Measurements from ENCODE around the gene CA10.

The CA10 gene

DNA sequence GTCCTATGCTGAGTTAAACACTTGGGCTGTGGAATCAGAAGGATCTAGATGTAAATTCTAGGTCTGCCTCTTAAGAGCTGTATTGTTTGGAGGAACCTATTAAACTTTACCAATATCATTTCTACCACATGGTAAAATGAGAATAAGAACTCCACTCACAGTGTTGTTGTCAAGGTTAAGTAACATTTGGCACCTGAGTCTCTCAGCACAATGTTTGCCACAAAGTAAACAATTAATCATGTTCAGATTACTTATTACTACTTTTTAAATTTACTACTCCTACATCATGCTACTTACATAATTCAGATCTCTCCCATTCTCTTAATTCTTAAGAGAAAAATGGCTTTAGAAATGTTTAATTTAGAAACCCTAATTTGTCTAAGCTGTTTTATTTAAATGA, 305.9 kb downstream of the CA10 start:
- no peaks in the 10 kb centered on the region for H3K27me3 ChIP-seq (ENCODE audit: low read depth, low read length)
- no peaks in the 10 kb centered on the region for H3K9me3 ChIP-seq (ENCODE audit: control insufficient read depth in 1 of 2, low read length in 2 of 2)
- H3K36me3 ChIP-seq (ENCODE audit: control insufficient read depth in 1 of 2, insufficient read depth in 2 of 2, low read length in 2 of 2): no peaks in the 10 kb centered on the region
- no peaks in the 10 kb centered on the region for H3K4me1 ChIP-seq (ENCODE audit: control insufficient read depth in 1 of 2, insufficient read depth in 2 of 2, low read length in 2 of 2)
- no peak overlapping the region for H3K4me3 ChIP-seq (ENCODE audit: low read depth in 1 of 2, low read length in 2 of 2)
- no peak overlapping the region for H3K27ac ChIP-seq (ENCODE audit: low read length)

DNA sequence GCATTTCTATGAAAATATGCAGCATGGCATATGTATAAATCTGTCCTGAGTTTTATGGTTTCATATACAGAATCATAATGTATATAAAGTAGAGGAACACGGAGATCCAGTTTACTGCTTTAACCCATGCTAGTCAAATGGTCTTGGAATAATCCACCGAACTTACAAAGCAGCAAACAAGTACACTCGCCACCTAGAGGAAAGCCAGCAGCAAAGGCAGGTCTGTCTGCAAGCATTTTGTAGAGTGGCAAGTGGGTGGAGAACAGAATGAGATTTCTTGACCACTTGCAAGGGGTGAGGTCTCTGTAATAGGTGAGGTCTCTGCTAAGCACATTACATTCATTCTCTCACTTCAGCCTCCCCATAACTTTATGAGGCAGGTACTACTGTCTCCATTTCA, 308.3 kb downstream of the CA10 start:
- H3K9me3 ChIP-seq (ENCODE audit: control insufficient read depth in 1 of 2, low read length in 2 of 2): no peaks in the 10 kb centered on the region
- H3K4me3 ChIP-seq (ENCODE audit: low read depth in 1 of 2, low read length in 2 of 2): no peak overlapping the region
- no peaks in the 10 kb centered on the region for H3K27me3 ChIP-seq (ENCODE audit: low read depth, low read length)
- no peak overlapping the region for H3K27ac ChIP-seq (ENCODE audit: low read length)
- no peaks in the 10 kb centered on the region for H3K36me3 ChIP-seq (ENCODE audit: control insufficient read depth in 1 of 2, insufficient read depth in 2 of 2, low read length in 2 of 2)
- no peaks in the 10 kb centered on the region for H3K4me1 ChIP-seq (ENCODE audit: control insufficient read depth in 1 of 2, insufficient read depth in 2 of 2, low read length in 2 of 2)

DNA sequence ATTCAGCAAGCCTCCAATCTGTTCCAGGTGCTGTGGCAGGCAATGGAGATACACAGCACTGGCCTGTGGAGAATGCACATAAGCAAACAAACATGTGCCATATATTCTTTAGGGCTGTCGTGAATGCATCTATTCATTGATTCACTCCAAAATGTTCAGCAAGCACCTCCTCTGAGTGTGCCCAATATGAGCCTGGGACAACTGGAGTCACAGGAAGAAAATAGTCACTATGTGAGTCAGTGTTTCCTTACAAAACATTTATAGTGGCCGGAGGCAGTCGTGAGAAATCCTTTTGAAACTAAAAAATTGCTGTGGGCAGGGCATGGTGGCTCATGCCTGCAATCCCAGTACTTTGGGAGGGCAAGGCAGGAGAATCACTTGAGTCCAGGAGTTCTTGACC, 310.1 kb downstream of the CA10 start:
- Histone ChIP-seq H3K4me1 (ENCODE audit: control insufficient read depth in 1 of 2, insufficient read depth in 2 of 2, low read length in 2 of 2) (no peaks in the 10 kb centered on the region), H3K4me3 (ENCODE audit: low read depth in 1 of 2, low read length in 2 of 2) (no peak overlapping the region), H3K36me3 (ENCODE audit: control insufficient read depth in 1 of 2, insufficient read depth in 2 of 2, low read length in 2 of 2) (no peaks in the 10 kb centered on the region), H3K27me3 (ENCODE audit: low read depth, low read length) (no peaks in the 10 kb centered on the region), H3K9me3 (ENCODE audit: control insufficient read depth in 1 of 2, low read length in 2 of 2) (no peaks in the 10 kb centered on the region), H3K27ac (ENCODE audit: low read length) (no peak overlapping the region)

DNA sequence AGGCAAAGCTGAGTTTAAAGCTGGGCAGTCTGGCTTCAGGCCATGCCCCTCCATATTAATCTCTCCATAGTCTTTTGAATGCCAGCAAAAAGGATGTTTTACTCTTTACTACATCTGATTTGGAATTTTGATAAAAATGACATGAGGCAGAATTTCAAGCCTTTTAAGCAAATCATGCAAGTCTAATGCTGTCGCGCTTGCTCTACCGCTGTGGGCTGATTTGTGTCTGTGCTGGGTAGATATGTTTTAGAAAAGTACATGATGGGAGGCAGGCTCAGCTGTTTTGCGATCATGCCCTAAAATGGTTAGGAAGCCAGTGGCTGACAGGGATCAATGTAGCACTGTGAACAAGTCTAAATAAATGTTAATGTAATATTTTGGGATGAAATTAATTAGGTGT, 311.9 kb downstream of the CA10 start:
- H3K27ac ChIP-seq (ENCODE audit: low read length): no peak overlapping the region
- H3K36me3 ChIP-seq (ENCODE audit: control insufficient read depth in 1 of 2, insufficient read depth in 2 of 2, low read length in 2 of 2): no peaks in the 10 kb centered on the region
- no peaks in the 10 kb centered on the region for H3K27me3 ChIP-seq (ENCODE audit: low read depth, low read length)
- no peaks in the 10 kb centered on the region for H3K4me1 ChIP-seq (ENCODE audit: control insufficient read depth in 1 of 2, insufficient read depth in 2 of 2, low read length in 2 of 2)
- H3K4me3 ChIP-seq (ENCODE audit: low read depth in 1 of 2, low read length in 2 of 2): no peak overlapping the region
- H3K9me3 ChIP-seq (ENCODE audit: control insufficient read depth in 1 of 2, low read length in 2 of 2): no peaks in the 10 kb centered on the region

DNA sequence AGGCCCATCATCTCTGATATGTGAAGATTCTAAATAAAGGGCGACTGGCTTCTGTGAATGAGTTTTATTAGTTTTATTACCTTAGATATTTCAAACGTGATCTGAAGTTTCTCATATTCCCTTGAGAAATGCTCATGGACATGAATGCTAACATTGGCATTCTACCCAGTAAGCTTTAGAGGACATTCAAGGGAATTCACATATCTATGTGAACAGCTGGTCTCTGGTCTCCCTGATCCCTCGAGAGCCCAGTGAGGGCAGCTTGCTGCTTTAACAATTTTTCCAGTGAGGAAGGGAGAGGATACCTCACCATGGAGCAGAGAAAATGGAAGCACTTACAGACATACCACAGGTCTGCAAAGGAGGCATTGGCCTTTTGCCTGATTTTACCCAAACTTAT, 312.7 kb downstream of the CA10 start:
- H3K36me3 ChIP-seq (ENCODE audit: control insufficient read depth in 1 of 2, insufficient read depth in 2 of 2, low read length in 2 of 2): no peaks in the 10 kb centered on the region
- no peaks in the 10 kb centered on the region for H3K4me1 ChIP-seq (ENCODE audit: control insufficient read depth in 1 of 2, insufficient read depth in 2 of 2, low read length in 2 of 2)
- H3K27me3 ChIP-seq (ENCODE audit: low read depth, low read length): no peaks in the 10 kb centered on the region
- no peaks in the 10 kb centered on the region for H3K9me3 ChIP-seq (ENCODE audit: control insufficient read depth in 1 of 2, low read length in 2 of 2)
- no peak overlapping the region for H3K27ac ChIP-seq (ENCODE audit: low read length)
- H3K4me3 ChIP-seq (ENCODE audit: low read depth in 1 of 2, low read length in 2 of 2): no peak overlapping the region

DNA sequence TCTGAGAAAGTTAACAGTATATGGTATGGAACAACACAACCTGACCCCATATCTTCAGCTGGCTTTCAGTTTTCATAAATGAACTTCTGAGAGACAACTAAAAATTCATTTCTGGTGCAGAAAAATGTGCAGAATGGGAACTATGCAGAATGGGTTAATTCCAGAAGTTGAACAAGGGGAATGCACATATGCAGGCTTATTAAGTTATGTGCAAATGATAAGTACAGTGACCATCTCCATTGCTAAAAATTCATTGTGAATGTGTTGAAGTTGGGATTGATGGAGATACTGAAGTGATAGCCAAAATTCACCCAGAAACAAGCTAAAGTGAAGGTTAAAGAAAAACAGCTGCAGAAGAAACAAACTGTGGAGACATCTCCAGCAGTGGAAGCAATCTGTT, 315.8 kb downstream of the CA10 start:
- H3K27me3 ChIP-seq (ENCODE audit: low read depth, low read length): no peaks in the 10 kb centered on the region
- H3K4me1 ChIP-seq (ENCODE audit: control insufficient read depth in 1 of 2, insufficient read depth in 2 of 2, low read length in 2 of 2): no peaks in the 10 kb centered on the region
- no peaks in the 10 kb centered on the region for H3K36me3 ChIP-seq (ENCODE audit: control insufficient read depth in 1 of 2, insufficient read depth in 2 of 2, low read length in 2 of 2)
- H3K4me3 ChIP-seq (ENCODE audit: low read depth in 1 of 2, low read length in 2 of 2): no peak overlapping the region
- no peaks in the 10 kb centered on the region for H3K9me3 ChIP-seq (ENCODE audit: control insufficient read depth in 1 of 2, low read length in 2 of 2)
- no peak overlapping the region for H3K27ac ChIP-seq (ENCODE audit: low read length)

DNA sequence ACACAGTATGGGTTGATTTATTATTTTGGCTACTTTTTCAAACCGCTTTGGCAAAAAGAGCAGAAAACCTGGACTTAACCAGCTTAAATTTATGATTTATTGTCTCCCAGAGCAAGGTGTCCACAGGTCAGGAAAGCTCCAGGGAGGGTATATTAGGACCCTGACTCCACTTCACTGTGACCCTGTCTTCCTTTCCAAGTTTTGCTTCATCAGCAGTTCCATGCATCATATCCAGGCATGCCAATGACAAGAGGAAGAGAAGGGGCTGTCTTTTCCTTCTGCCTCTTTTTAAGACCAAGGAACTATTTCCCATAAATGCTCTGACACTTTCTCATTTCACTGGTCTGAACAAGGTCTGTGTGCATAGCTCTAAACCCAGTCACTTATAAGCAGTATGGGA, 316.8 kb downstream of the CA10 start:
- Histone ChIP-seq H3K36me3 (ENCODE audit: control insufficient read depth in 1 of 2, insufficient read depth in 2 of 2, low read length in 2 of 2) (no peaks in the 10 kb centered on the region), H3K9me3 (ENCODE audit: control insufficient read depth in 1 of 2, low read length in 2 of 2) (no peaks in the 10 kb centered on the region), H3K4me1 (ENCODE audit: control insufficient read depth in 1 of 2, insufficient read depth in 2 of 2, low read length in 2 of 2) (no peaks in the 10 kb centered on the region), H3K27ac (ENCODE audit: low read length) (no peak overlapping the region), H3K27me3 (ENCODE audit: low read depth, low read length) (no peaks in the 10 kb centered on the region), H3K4me3 (ENCODE audit: low read depth in 1 of 2, low read length in 2 of 2) (no peak overlapping the region)

DNA sequence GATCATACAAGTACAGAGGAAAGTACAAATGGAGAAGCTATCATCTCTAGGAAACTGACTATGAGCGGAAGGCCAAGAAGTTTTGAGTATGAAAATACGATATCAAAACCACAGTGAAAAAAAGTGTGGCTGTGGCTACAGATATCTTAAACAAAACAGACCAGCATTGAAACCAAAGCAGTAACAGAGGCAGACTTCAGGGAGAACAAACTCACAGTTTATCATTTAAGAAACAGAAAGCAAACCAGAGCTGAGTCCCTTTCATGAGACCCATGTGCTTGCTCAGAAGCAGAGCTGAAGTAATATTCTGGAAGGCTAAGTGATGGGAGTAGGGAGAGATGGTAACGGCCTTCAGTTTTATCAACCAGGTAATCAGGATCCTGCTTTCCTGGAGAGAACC, 317.8 kb downstream of the CA10 start:
- Histone ChIP-seq H3K36me3 (ENCODE audit: control insufficient read depth in 1 of 2, insufficient read depth in 2 of 2, low read length in 2 of 2) (no peaks in the 10 kb centered on the region), H3K4me1 (ENCODE audit: control insufficient read depth in 1 of 2, insufficient read depth in 2 of 2, low read length in 2 of 2) (no peaks in the 10 kb centered on the region), H3K27me3 (ENCODE audit: low read depth, low read length) (no peaks in the 10 kb centered on the region), H3K27ac (ENCODE audit: low read length) (no peak overlapping the region), H3K4me3 (ENCODE audit: low read depth in 1 of 2, low read length in 2 of 2) (no peak overlapping the region), H3K9me3 (ENCODE audit: control insufficient read depth in 1 of 2, low read length in 2 of 2) (no peaks in the 10 kb centered on the region)

DNA sequence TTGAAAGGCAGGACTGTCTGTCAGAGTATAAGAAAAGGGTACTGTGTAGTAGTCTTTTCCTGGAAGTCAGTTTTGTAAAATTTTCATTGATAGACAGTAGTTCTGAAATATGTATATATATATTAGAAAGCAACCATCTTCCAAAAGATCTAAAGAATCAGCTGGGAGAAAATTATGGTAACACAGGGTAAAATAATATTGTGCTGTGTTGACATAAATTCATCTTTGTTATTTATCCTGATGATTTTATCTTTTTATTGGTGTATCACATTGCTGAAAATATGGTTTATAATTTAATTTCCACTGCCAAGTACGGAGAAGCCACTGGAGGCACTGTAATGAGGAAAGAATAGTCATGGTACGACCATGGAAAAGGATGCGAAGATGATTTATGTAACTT, 324.9 kb downstream of the CA10 start:
- Histone ChIP-seq H3K27me3 (ENCODE audit: low read depth, low read length) (no peaks in the 10 kb centered on the region), H3K4me3 (ENCODE audit: low read depth in 1 of 2, low read length in 2 of 2) (no peak overlapping the region), H3K27ac (ENCODE audit: low read length) (no peak overlapping the region), H3K4me1 (ENCODE audit: control insufficient read depth in 1 of 2, insufficient read depth in 2 of 2, low read length in 2 of 2) (no peaks in the 10 kb centered on the region), H3K9me3 (ENCODE audit: control insufficient read depth in 1 of 2, low read length in 2 of 2) (no peaks in the 10 kb centered on the region), H3K36me3 (ENCODE audit: control insufficient read depth in 1 of 2, insufficient read depth in 2 of 2, low read length in 2 of 2) (no peaks in the 10 kb centered on the region)

DNA sequence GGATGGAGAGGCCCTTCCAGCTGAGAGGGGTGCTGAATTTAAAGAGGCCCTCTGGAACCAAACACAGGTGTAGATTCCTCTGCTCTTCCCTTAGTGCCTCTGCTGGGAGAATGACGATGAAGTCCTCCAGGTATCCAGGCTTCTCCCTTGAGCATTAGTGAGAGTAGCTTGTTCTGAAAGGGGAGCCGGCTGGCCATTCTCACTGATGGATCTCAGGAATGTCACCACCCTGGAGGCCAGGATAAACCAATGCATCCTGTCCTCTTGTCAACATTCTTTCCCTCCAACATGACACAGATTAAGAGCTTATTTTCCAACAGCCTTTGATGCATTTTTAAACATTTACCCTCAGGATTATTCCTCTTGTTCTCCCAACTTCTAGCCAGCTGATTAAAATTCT, 325.5 kb downstream of the CA10 start:
- H3K4me1 ChIP-seq (ENCODE audit: control insufficient read depth in 1 of 2, insufficient read depth in 2 of 2, low read length in 2 of 2): no peaks in the 10 kb centered on the region
- H3K27me3 ChIP-seq (ENCODE audit: low read depth, low read length): no peaks in the 10 kb centered on the region
- H3K4me3 ChIP-seq (ENCODE audit: low read depth in 1 of 2, low read length in 2 of 2): no peak overlapping the region
- H3K27ac ChIP-seq (ENCODE audit: low read length): no peak overlapping the region
- no peaks in the 10 kb centered on the region for H3K9me3 ChIP-seq (ENCODE audit: control insufficient read depth in 1 of 2, low read length in 2 of 2)
- H3K36me3 ChIP-seq (ENCODE audit: control insufficient read depth in 1 of 2, insufficient read depth in 2 of 2, low read length in 2 of 2): no peaks in the 10 kb centered on the region

DNA sequence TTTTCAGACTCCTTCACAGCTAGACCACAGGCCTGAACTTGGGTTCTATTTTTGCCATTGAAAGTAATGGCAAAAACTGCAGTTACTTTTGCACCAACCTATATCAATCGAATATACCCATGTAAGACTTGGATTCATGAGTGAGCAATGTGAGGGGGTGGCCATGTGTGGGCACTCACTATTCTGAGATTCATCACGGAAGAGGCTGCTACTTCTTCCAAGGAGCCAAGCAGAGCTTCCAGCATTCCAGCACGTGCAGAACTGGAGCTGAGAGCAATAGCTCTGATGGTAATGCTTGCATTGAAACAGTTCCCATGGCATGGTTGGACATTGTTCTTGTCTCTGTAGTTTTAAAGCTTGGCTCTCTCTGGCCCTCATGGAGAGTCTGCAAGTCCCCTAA, 327.6 kb downstream of the CA10 start:
- Histone ChIP-seq H3K36me3 (ENCODE audit: control insufficient read depth in 1 of 2, insufficient read depth in 2 of 2, low read length in 2 of 2) (no peaks in the 10 kb centered on the region), H3K9me3 (ENCODE audit: control insufficient read depth in 1 of 2, low read length in 2 of 2) (no peaks in the 10 kb centered on the region), H3K27ac (ENCODE audit: low read length) (no peak overlapping the region), H3K27me3 (ENCODE audit: low read depth, low read length) (no peaks in the 10 kb centered on the region), H3K4me1 (ENCODE audit: control insufficient read depth in 1 of 2, insufficient read depth in 2 of 2, low read length in 2 of 2) (no peaks in the 10 kb centered on the region), H3K4me3 (ENCODE audit: low read depth in 1 of 2, low read length in 2 of 2) (no peak overlapping the region)

DNA sequence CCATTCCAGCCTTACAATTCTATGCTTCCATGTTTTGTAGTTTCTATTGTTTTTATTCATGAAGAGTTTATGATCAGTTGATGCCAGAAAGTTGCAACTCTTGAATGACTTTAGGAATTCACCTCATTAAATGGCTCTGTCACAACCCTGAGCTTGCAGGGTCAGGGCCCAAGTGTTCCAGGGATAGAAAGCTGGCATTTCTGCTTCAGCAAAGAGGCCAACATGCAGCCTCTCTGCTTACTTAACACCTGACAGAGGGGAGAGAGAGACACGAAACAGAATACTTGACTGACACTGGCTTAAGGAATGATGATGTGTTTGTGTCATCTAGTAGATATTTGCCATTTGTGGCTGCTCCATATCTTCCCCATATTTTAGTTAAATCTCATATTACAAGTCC, 328.1 kb downstream of the CA10 start:
- Histone ChIP-seq H3K4me1 (ENCODE audit: control insufficient read depth in 1 of 2, insufficient read depth in 2 of 2, low read length in 2 of 2) (no peaks in the 10 kb centered on the region), H3K4me3 (ENCODE audit: low read depth in 1 of 2, low read length in 2 of 2) (no peak overlapping the region), H3K27me3 (ENCODE audit: low read depth, low read length) (no peaks in the 10 kb centered on the region), H3K27ac (ENCODE audit: low read length) (no peak overlapping the region), H3K36me3 (ENCODE audit: control insufficient read depth in 1 of 2, insufficient read depth in 2 of 2, low read length in 2 of 2) (no peaks in the 10 kb centered on the region), H3K9me3 (ENCODE audit: control insufficient read depth in 1 of 2, low read length in 2 of 2) (no peaks in the 10 kb centered on the region)
